ENCODE results near the gene MLLT1.

GRCh38 chr19:6241680-6242377, 37.9 kb downstream of the MLLT1 start:
- TF ChIP-seq, protein P1, sequence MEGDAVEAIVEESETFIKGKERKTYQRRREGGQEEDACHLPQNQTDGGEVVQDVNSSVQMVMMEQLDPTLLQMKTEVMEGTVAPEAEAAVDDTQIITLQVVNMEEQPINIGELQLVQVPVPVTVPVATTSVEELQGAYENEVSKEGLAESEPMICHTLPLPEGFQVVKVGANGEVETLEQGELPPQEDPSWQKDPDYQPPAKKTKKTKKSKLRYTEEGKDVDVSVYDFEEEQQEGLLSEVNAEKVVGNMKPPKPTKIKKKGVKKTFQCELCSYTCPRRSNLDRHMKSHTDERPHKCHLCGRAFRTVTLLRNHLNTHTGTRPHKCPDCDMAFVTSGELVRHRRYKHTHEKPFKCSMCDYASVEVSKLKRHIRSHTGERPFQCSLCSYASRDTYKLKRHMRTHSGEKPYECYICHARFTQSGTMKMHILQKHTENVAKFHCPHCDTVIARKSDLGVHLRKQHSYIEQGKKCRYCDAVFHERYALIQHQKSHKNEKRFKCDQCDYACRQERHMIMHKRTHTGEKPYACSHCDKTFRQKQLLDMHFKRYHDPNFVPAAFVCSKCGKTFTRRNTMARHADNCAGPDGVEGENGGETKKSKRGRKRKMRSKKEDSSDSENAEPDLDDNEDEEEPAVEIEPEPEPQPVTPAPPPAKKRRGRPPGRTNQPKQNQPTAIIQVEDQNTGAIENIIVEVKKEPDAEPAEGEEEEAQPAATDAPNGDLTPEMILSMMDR (IDR thresholded peaks at IDR 0.05; ENCODE audit: low read depth, low read length, poor library complexity, severe bottlenecking): no peak
- TF ChIP-seq EZH2phosphoT487 (IDR thresholded peaks at IDR 0.05; ENCODE audit: borderline replicate concordance, low read length): no peak
